ENCODE measurements around the gene CAMTA1. TPM values are rescaled to one million over a fixed set of nuclear protein-coding genes. Genes with fewer than 3 reads are reported as not detected.
"Not testable (repeated sequence)": the region's sequence is repeated elsewhere in the genome, so short reads cannot be mapped to it uniquely, and the experiment has no call there.

CAMTA1 gene
- total RNA-seq, 2 donors from 2014 or later, result 36.7 to 51.9 TPM

GRCh38 chr1:7325254-7325653 is 540.0 kb downstream of the CAMTA1 start:
- no peaks in the 10 kb centered on the region for H3K4me1 Mint-ChIP-seq
- ATAC-seq (replicated peaks), result no peak
- no peak overlapping the region for H3K4me3 Mint-ChIP-seq
- peaks cover 33% of the 10 kb centered on the region for H3K27me3 Mint-ChIP-seq
- H3K27ac Mint-ChIP-seq, result no peak overlapping the region
- H3K9me3 Mint-ChIP-seq, result peaks cover 4% of the 10 kb centered on the region
- no peaks in the 10 kb centered on the region for H3K36me3 Mint-ChIP-seq (ENCODE audit: low read depth)

DNA sequence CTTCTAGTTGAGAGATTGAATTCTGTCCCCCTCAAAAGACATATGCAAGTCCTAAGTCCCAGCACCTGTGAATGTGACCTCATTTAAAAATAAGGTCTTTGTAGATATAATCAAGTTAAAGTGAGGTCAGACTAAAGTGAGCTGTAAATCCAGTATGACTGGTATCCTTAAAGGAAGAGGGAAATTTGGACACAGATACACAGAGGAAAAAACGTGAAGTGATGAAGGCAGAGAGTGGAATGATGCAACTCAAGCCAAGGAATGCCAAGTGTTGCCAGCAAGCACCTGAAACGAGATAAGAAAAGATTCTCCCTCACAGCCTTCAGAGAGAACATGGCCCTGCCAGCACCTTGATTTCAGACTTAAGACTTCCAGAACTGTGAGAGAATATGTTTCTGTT is 541.1 kb downstream of the CAMTA1 start:
- no peaks in the 10 kb centered on the region for H3K4me1 Mint-ChIP-seq
- peaks cover 33% of the 10 kb centered on the region for H3K27me3 Mint-ChIP-seq
- no peaks in the 10 kb centered on the region for H3K36me3 Mint-ChIP-seq (ENCODE audit: low read depth)
- no peak for ATAC-seq (replicated peaks)
- H3K27ac Mint-ChIP-seq, result no peak overlapping the region
- no peak overlapping the region for H3K4me3 Mint-ChIP-seq
- H3K9me3 Mint-ChIP-seq, result peaks cover 4% of the 10 kb centered on the region

DNA sequence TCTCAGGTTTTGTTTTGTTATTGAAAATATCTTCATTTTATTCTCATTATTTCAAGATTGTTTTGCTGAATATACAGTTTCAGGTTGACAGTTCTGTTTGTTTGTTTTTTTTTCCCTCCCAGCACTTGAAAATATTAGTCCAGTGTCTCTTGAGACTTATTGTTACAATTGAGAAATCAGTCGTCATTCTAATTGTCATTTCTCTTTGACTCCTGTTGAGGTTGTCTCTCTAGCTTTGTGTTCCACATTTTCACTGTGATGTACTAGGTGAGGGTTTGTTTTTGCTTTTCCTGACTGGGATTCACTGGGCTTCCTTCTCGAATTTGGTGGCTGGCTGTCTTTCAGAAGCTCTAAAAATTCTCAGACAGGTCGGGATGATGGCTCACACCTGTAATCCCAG is 542.6 kb downstream of the CAMTA1 start:
- no peak for ATAC-seq (replicated peaks)
- Mint-ChIP-seq H3K9me3 (peaks cover 4% of the 10 kb centered on the region), H3K4me3 (no peak overlapping the region), H3K4me1 (no peaks in the 10 kb centered on the region), H3K27ac (no peak overlapping the region), H3K36me3 (ENCODE audit: low read depth) (no peaks in the 10 kb centered on the region), H3K27me3 (peaks cover 38% of the 10 kb centered on the region)

DNA sequence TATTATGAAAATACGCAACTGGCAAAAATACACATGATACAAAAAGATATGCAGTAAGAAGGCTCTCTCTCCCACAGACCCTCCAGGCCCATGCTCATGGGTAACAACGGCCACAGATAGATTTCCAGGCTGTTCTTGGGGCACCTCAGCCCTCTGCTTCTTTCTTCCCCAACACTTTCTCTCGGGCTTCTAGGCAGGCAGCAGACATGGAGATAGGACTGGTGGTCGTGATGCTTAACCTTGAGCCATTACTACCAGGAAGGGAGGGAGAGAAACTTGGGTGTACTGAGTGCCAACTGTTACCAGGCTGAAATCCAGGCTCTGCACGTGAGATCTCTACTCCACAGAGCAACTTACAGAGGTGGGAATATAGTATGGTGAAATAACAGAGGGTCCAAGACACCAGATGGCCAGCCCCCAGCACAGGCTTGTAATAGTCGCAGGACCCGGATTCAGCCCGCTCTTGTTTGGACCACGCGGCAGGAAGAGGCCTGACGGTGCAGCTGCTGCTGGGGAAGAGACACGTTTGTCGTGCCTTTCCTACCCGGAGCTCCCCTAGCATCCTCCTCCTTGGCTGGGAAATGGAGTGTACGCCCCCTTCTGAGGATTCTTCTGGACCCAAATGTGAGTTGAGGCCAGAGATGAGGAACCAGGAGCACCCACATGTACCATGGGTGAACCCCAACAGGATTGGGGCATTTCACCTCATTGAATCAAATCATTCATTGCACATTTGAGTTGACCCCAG is 544.8 kb downstream of the CAMTA1 start:
- H3K9me3 Mint-ChIP-seq, result peaks cover 4% of the 10 kb centered on the region
- H3K27ac Mint-ChIP-seq, result no peak overlapping the region
- peaks cover 32% of the 10 kb centered on the region for H3K27me3 Mint-ChIP-seq
- no peak overlapping the region for H3K4me3 Mint-ChIP-seq
- H3K4me1 Mint-ChIP-seq, result no peaks in the 10 kb centered on the region
- H3K36me3 Mint-ChIP-seq (ENCODE audit: low read depth), result no peaks in the 10 kb centered on the region
- ATAC-seq (replicated peaks), result no peak

- H3K27me3 Mint-ChIP-seq, result peaks cover 27% of the 10 kb centered on the region
- H3K4me3 Mint-ChIP-seq; H3K9me3 Mint-ChIP-seq; H3K27ac Mint-ChIP-seq; H3K4me1 Mint-ChIP-seq; H3K36me3 Mint-ChIP-seq (ENCODE audit: low read depth); ATAC-seq (replicated peaks): not testable (repeated sequence)
These were observed 545.5 kb downstream of the CAMTA1 start for GRCh38 chr1:7330726-7331125.

DNA sequence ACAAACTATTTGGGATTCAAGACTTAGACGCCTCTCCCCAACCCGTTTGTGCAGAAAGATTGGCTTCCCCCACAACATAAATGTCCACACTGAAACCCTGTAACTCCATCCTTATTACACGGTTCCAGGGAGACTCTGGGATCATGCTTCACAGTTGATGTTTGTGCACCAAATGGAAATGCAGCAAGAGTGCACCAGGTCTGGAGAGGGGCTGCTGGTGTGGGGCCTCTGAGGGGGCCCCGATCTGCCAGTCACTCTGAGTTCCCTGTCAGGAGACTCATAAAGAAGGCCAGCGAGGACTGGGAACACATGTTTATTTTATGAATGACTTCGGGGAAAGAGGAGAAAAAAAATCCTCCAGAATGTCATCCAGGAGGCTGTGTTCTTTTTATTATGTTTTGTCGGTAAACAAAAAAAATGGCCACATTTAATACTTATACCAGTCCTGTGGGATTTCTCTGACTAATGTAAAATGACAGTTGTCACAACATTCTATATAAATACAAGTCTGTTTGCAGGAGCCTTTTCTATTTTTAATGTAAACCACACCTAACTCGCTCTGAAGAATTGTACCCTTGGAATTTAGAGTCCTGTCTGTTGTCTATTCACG is 546.8 kb downstream of the CAMTA1 start:
- Mint-ChIP-seq H3K9me3 (no peaks in the 10 kb centered on the region), H3K36me3 (ENCODE audit: low read depth) (no peaks in the 10 kb centered on the region), H3K27ac (no peak overlapping the region), H3K4me3 (no peak overlapping the region), H3K4me1 (no peaks in the 10 kb centered on the region), H3K27me3 (peaks cover 23% of the 10 kb centered on the region)
- no peak for ATAC-seq (replicated peaks)

GRCh38 chr1:7333094-7333493 is 547.8 kb downstream of the CAMTA1 start:
- Mint-ChIP-seq H3K9me3 (no peaks in the 10 kb centered on the region), H3K27ac (no peak overlapping the region), H3K4me1 (no peaks in the 10 kb centered on the region), H3K36me3 (ENCODE audit: low read depth) (no peaks in the 10 kb centered on the region), H3K27me3 (peaks cover 20% of the 10 kb centered on the region), H3K4me3 (no peak overlapping the region)
- no peak for ATAC-seq (replicated peaks)

- H3K36me3 Mint-ChIP-seq (ENCODE audit: low read depth), result no peaks in the 10 kb centered on the region
- no peak overlapping the region for H3K27ac Mint-ChIP-seq
- no peak for ATAC-seq (replicated peaks)
- H3K4me1 Mint-ChIP-seq, result no peaks in the 10 kb centered on the region
- no peaks in the 10 kb centered on the region for H3K9me3 Mint-ChIP-seq
- peaks cover 17% of the 10 kb centered on the region for H3K27me3 Mint-ChIP-seq
- H3K4me3 Mint-ChIP-seq, result no peak overlapping the region
These were observed 548.4 kb downstream of the CAMTA1 start for GRCh38 chr1:7333620-7334019.

- H3K36me3 Mint-ChIP-seq (ENCODE audit: low read depth), result no peaks in the 10 kb centered on the region
- peaks cover 17% of the 10 kb centered on the region for H3K27me3 Mint-ChIP-seq
- no peak overlapping the region for H3K27ac Mint-ChIP-seq
- H3K4me1 Mint-ChIP-seq, result no peaks in the 10 kb centered on the region
- no peaks in the 10 kb centered on the region for H3K9me3 Mint-ChIP-seq
- no peak for ATAC-seq (replicated peaks)
- H3K4me3 Mint-ChIP-seq, result no peak overlapping the region
These were observed 549.3 kb downstream of the CAMTA1 start for GRCh38 chr1:7334475-7335035.

GRCh38 chr1:7335224-7335879 is 550.1 kb downstream of the CAMTA1 start:
- no peaks in the 10 kb centered on the region for H3K4me1 Mint-ChIP-seq
- H3K36me3 Mint-ChIP-seq (ENCODE audit: low read depth), result no peaks in the 10 kb centered on the region
- H3K27me3 Mint-ChIP-seq, result peaks cover 17% of the 10 kb centered on the region
- H3K4me3 Mint-ChIP-seq, result no peak overlapping the region
- ATAC-seq (replicated peaks), result no peak
- H3K9me3 Mint-ChIP-seq, result no peaks in the 10 kb centered on the region
- H3K27ac Mint-ChIP-seq, result no peak overlapping the region

- no peak overlapping the region for H3K27ac Mint-ChIP-seq
- no peak for ATAC-seq (replicated peaks)
- H3K9me3 Mint-ChIP-seq, result no peaks in the 10 kb centered on the region
- no peaks in the 10 kb centered on the region for H3K36me3 Mint-ChIP-seq (ENCODE audit: low read depth)
- H3K4me1 Mint-ChIP-seq, result no peaks in the 10 kb centered on the region
- H3K4me3 Mint-ChIP-seq, result no peak overlapping the region
- H3K27me3 Mint-ChIP-seq, result peaks cover 8% of the 10 kb centered on the region
These were observed 553.2 kb downstream of the CAMTA1 start for GRCh38 chr1:7338439-7338838.

- ATAC-seq (replicated peaks), result no peak
- Mint-ChIP-seq H3K4me3 (no peak overlapping the region), H3K27ac (no peak overlapping the region)
These were observed 553.8 kb downstream of the CAMTA1 start for GRCh38 chr1:7339014-7339413.

GRCh38 chr1:7339953-7340352 is 554.7 kb downstream of the CAMTA1 start:
- H3K27me3 Mint-ChIP-seq, result peaks cover 2% of the 10 kb centered on the region
- ATAC-seq (replicated peaks), result no peak
- no peaks in the 10 kb centered on the region for H3K4me1 Mint-ChIP-seq
- H3K36me3 Mint-ChIP-seq (ENCODE audit: low read depth), result no peaks in the 10 kb centered on the region
- H3K27ac Mint-ChIP-seq, result no peak overlapping the region
- H3K9me3 Mint-ChIP-seq, result no peaks in the 10 kb centered on the region
- H3K4me3 Mint-ChIP-seq, result no peak overlapping the region

More at GRCh38 chr1:7339014-7339413, 553.8 kb downstream of the CAMTA1 start:
- Mint-ChIP-seq H3K9me3 (no peaks in the 10 kb centered on the region), H3K36me3 (ENCODE audit: low read depth) (no peaks in the 10 kb centered on the region), H3K27me3 (peaks cover 8% of the 10 kb centered on the region), H3K4me1 (no peaks in the 10 kb centered on the region)

DNA sequence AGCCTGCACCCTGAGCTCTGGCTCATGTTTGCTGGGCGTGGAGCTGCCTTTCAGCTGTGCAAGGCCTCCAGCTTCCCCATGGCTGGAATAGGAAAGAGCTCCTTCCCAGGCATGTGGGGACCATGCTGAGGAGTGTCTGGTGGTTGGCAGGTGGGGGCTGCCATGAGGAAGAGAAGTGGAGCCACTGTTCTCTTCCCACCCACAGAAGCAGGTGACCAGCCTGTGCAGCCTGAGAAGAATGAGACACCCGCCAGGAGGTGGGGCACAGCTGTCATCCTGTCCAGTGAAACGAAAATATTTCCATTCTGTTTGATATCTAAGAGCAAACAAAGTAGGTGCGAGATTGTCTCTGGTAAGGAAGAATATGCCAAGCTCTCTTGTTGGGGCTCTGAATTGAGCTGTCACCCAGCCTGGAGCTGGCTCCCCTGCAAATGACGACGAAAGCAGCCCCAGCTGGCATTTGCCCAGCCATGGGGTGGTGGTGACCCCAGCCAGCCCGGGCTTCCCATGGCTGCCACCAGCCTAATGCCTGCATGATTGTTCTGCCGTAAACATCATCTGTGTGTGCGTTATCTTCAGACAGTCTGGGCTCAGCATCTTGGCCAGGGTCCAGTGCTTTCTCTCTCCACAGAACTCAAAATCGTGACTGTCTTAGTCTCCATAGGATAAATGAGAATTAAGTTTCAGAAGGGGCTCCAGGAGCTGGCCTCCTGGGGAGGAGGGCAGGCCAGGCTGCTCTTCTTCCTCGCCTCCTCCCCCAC is 556.1 kb downstream of the CAMTA1 start:
- Mint-ChIP-seq H3K4me3 (no peak overlapping the region), H3K9me3 (no peaks in the 10 kb centered on the region), H3K4me1 (no peaks in the 10 kb centered on the region), H3K36me3 (ENCODE audit: low read depth) (no peaks in the 10 kb centered on the region), H3K27me3 (no peaks in the 10 kb centered on the region), H3K27ac (no peak overlapping the region)
- no peak for ATAC-seq (replicated peaks)

All from activated T-helper 17 cell treated with anti-CD3 and anti-CD28 coated beads, Interleukin-2, amount 50 U/mL, for 72 hours (primary cell).